Transverse colon (tissue), 4 donors: ENCODE results near the gene TMTC3.

Experiments used
- CTCF ChIP-seq, 5 experiments: fragments of 200-600 bp in 3 of 5; fragments of 450-650 bp in 2 of 5; sonication (generic) in 3 of 5; IDR thresholded peaks; 1 replicate in 2 of 5; 2 replicates in 3 of 5; pipeline ENCODE4 v1.5.1; 2016 to 2017; ENCODE audit warnings: antibody characterized with exemption in 5 of 5, inconsistent platforms in 3 of 5, mild to moderate bottlenecking in 2 of 5, moderate library complexity in 1 of 5
- EP300 ChIP-seq: sonication (generic); formaldehyde crosslinking; IDR thresholded peaks from one replicate; pipeline ENCODE4 v1.6.1; 2017; ENCODE audit warnings: antibody characterized with exemption, low read depth
- POLR2A ChIP-seq: fragments of 450-650 bp; IDR thresholded peaks from one replicate; pipeline ENCODE4 v1.6.1; 2016; ENCODE audit warnings: antibody characterized with exemption, mild to moderate bottlenecking, moderate library complexity
- POLR2AphosphoS5 ChIP-seq, 3 donors: sonication (generic); formaldehyde crosslinking; IDR thresholded peaks; one replicate each; pipeline ENCODE4 v1.6.1; 2016; ENCODE audit warnings: antibody characterized with exemption in 3 of 3

- TF ChIP-seq POLR2A (no peak), CTCF (IDR thresholded peaks at IDR 0.05) (no peak), POLR2AphosphoS5 (IDR thresholded peaks at IDR 0.05) (no peak), EP300 (no peak)
Measured at GRCh38 chr12:88127099-88127498, 15.0 kb upstream of the TMTC3 start.
